Tibial nerve (tissue), 4 donors: ENCODE results near the gene LSM2. TPM values are rescaled to one million over a fixed set of nuclear protein-coding genes. Genes with fewer than 3 reads are reported as not detected.
A peak's percentile ranks its signal among the peaks of the same experiment; 100 is the strongest.

Experiments used
- DNase-seq, 2 donors: peaks; one replicate each; pipeline ENCODE4 v3.0.0-alpha.2; 2019; ENCODE audit warnings: low spot score in 2 of 2
- H3K27ac ChIP-seq, 4 donors: fragments of 200-600 bp; sonication (generic) in 3 of 4; one replicate each; pipeline ENCODE4 v1.5.1; 2017 to 2019; ENCODE audit warnings: mild to moderate bottlenecking in 1 of 4
- H3K27me3 ChIP-seq, 2 donors: fragments of 200-600 bp; sonication (generic) in 1 of 2; one replicate each; pipeline versions ENCODE4 v1.5.1 to v1.6.0; 2017 to 2019
- H3K36me3 ChIP-seq, 3 donors: fragments of 200-600 bp; sonication (generic); one replicate each; pipeline ENCODE4 v1.5.1; 2018 to 2019
- H3K4me1 ChIP-seq, 4 donors: fragments of 200-600 bp; sonication (generic) in 3 of 4; one replicate each; pipeline ENCODE4 v1.5.1; 2017 to 2019
- H3K4me3 ChIP-seq, 4 donors: fragments of 200-600 bp; sonication (generic) in 3 of 4; one replicate each; pipeline ENCODE4 v1.5.1; 2017 to 2019; ENCODE audit warnings: mild to moderate bottlenecking in 1 of 4, moderate library complexity in 1 of 4
- H3K9me3 ChIP-seq, 4 donors: fragments of 200-600 bp; sonication (generic) in 3 of 4; one replicate each; pipeline ENCODE4 v1.5.1; 2017 to 2019
- CTCF ChIP-seq, 5 experiments: fragments of 200-600 bp in 3 of 5; fragments of 450-650 bp in 2 of 5; sonication (generic) in 3 of 5; IDR thresholded peaks; one replicate each; pipeline ENCODE4 v1.5.1; 2016 to 2019; ENCODE audit warnings: antibody characterized with exemption in 5 of 5, mild to moderate bottlenecking in 3 of 5, moderate library complexity in 2 of 5
- EP300 ChIP-seq, 2 donors: sonication (generic); formaldehyde crosslinking; IDR thresholded peaks; one replicate each; pipeline ENCODE4 v1.6.1; 2017; ENCODE audit warnings: antibody characterized with exemption in 2 of 2, mild to moderate bottlenecking in 1 of 2
- POLR2A ChIP-seq, 2 donors: fragments of 450-650 bp; IDR thresholded peaks; one replicate each; pipeline ENCODE4 v1.6.1; 2017; ENCODE audit warnings: antibody characterized with exemption in 2 of 2, mild to moderate bottlenecking in 2 of 2, moderate library complexity in 2 of 2
- WGBS, 2 donors: methylation state at CpG; one replicate each; pipeline ENCODE4 v1.1.5; 2018; 5-methylcytosine and 5-hydroxymethylcytosine counted together
- small RNA-seq: library from RNA; depleted of rRNA; stranded (forward); fragments of <200 nt; gene quantifications from one replicate; pipeline ENCODE3, GENCODE V24; 2016
- total RNA-seq, 4 donors: library from RNA; depleted of rRNA; stranded (reverse); fragments of >200 nt; gene quantifications; one replicate each; pipeline ENCODE4 v1.1.0, GENCODE V29; 2016

Gene LSM2
- total RNA-seq, 4 donors from 2014 or later = 23.9 to 31.8 (median 28.4) TPM

GRCh38 chr6:31750411-31751022 lies 56.2 kb downstream of the LSM2 start:
- TF ChIP-seq EP300 (IDR thresholded peaks at IDR 0.05) (no peak), POLR2A (IDR thresholded peaks at IDR 0.05) (no peak), CTCF (IDR thresholded peaks at IDR 0.05) (no peak)
- Histone ChIP-seq H3K9me3 (no peaks in the 10 kb centered on the region), H3K4me1 (no peaks in the 10 kb centered on the region), H3K27ac (no peak overlapping the region), H3K27me3 (no peaks in the 10 kb centered on the region), H3K4me3 (no peak overlapping the region), H3K36me3 (peaks cover 0 to 15% (median 0%) of the 10 kb centered on the region in 3 donors)
- WGBS, 2 donors = 92 to 97% methylated on average over 7 of the region's 7 CpGs
- no peak for DNase-seq

GRCh38 chr6:31749301-31750036 lies 57.3 kb downstream of the LSM2 start:
- Histone ChIP-seq H3K27me3 (no peaks in the 10 kb centered on the region), H3K27ac (no peak overlapping the region), H3K36me3 (peaks cover 0 to 15% (median 0%) of the 10 kb centered on the region in 3 donors), H3K4me3 (no peak overlapping the region), H3K4me1 (no peaks in the 10 kb centered on the region), H3K9me3 (no peaks in the 10 kb centered on the region)
- 89 to 95% methylated on average over 8 of the region's 8 CpGs for WGBS, 2 donors
- DNase-seq = no peak
- no peak for TF ChIP-seq POLR2A (IDR thresholded peaks at IDR 0.05)
- no peak for TF ChIP-seq CTCF (IDR thresholded peaks at IDR 0.05)
- TF ChIP-seq EP300 (IDR thresholded peaks at IDR 0.05) = no peak

Small RNA genes lying within 50 kb of the gene (small RNA-seq; reads per million reads assigned to genes)
- gene MSH5-SAPCD1 (not detected), gene RF00019 (not detected), gene RNU6-850P (not detected), gene SAPCD1 (not detected), gene SNORD48 (928 reads per million, percentile 98 among the genes with 10 or more reads in this experiment), gene SNORD52 (not detected)

Other genes with a start within 250 kb of the LSM2 start
- not detected for gene LTA, start 234.7 kb downstream of the LSM2 start, total RNA-seq
- not detected for gene TNF, start 231.4 kb downstream of the LSM2 start, total RNA-seq
- gene LTB, start 224.5 kb downstream of the LSM2 start, total RNA-seq = not detected
- 10 to 100 TPM; 15.7 to 86.5 (median 20.8) TPM for gene LST1, start 220.7 kb downstream of the LSM2 start, total RNA-seq
- gene NCR3, start 214.0 kb downstream of the LSM2 start, total RNA-seq = not detected
- gene AIF1, start 191.7 kb downstream of the LSM2 start, total RNA-seq = 10 to 100 TPM; 27.1 to 66.3 (median 50.4) TPM
- gene PRRC2A, start 186.3 kb downstream of the LSM2 start, total RNA-seq = 100 to 1,000 TPM in 2 of 4 donors, 10 to 100 TPM in 2; 71.4 to 113 (median 88.0) TPM
- 100 to 1,000 TPM; 189 to 228 (median 210) TPM for gene BAG6, start 154.3 kb downstream of the LSM2 start, total RNA-seq
- gene APOM, start 151.1 kb downstream of the LSM2 start, total RNA-seq = 1 to 10 TPM in 1 of 4 donors, under 1 TPM in 2, not detected in 1; 0.63 to 2.0 (median 0.90) TPM
- 10 to 100 TPM; 13.8 to 23.3 (median 20.5) TPM for gene C6orf47, start 146.2 kb downstream of the LSM2 start, total RNA-seq
- 10 to 100 TPM; 18.8 to 30.0 (median 26.5) TPM for gene GPANK1, start 142.0 kb downstream of the LSM2 start, total RNA-seq
- gene CSNK2B, start 140.9 kb downstream of the LSM2 start, total RNA-seq = 100 to 1,000 TPM; 183 to 207 (median 188) TPM
- 10 to 100 TPM in 2 of 4 donors, 1 to 10 TPM in 2; 7.6 to 13.0 (median 9.8) TPM for gene LY6G5B, start 137.0 kb downstream of the LSM2 start, total RNA-seq
- gene LY6G5C, start 125.9 kb downstream of the LSM2 start, total RNA-seq = under 1 TPM in 1 of 4 donors, not detected in 3; 0.84 TPM
- 10 to 100 TPM; 37.1 to 62.1 (median 49.9) TPM for gene ABHD16A, start 103.6 kb downstream of the LSM2 start, total RNA-seq
- not detected for gene LY6G6F, start 100.1 kb downstream of the LSM2 start, total RNA-seq
- not detected for gene LY6G6D, start 91.6 kb downstream of the LSM2 start, total RNA-seq
- not detected for gene LY6G6C, start 85.2 kb downstream of the LSM2 start, total RNA-seq
- not detected for gene MPIG6B, start 83.6 kb downstream of the LSM2 start, total RNA-seq
- 100 to 1,000 TPM; 134 to 193 (median 166) TPM for gene DDAH2, start 77.7 kb downstream of the LSM2 start, total RNA-seq
- gene CLIC1, start 70.4 kb downstream of the LSM2 start, total RNA-seq = 100 to 1,000 TPM; 216 to 341 (median 246) TPM
- 10 to 100 TPM; 12.2 to 25.5 (median 18.4) TPM for gene MSH5, start 67.0 kb downstream of the LSM2 start, total RNA-seq
- gene SAPCD1, start 44.3 kb downstream of the LSM2 start, total RNA-seq = 1 to 10 TPM in 3 of 4 donors, not detected in 1; 1.5 to 5.5 (median 4.8) TPM
- under 1 TPM; 0.21 to 0.66 (median 0.35) TPM for gene VWA7, start 29.6 kb downstream of the LSM2 start, total RNA-seq
- 10 to 100 TPM; 40.8 to 58.6 (median 50.1) TPM for gene VARS1, start 11.2 kb downstream of the LSM2 start, total RNA-seq
- gene HSPA1L, start 8.3 kb upstream of the LSM2 start, total RNA-seq = 1 to 10 TPM in 2 of 4 donors, under 1 TPM in 2; 0.20 to 2.4 (median 1.2) TPM
- 100 to 1,000 TPM; 170 to 304 (median 221) TPM for gene HSPA1A, start 8.6 kb upstream of the LSM2 start, total RNA-seq
- gene HSPA1B, start 20.8 kb upstream of the LSM2 start, total RNA-seq = 100 to 1,000 TPM; 134 to 186 (median 168) TPM
- gene NEU1, start 55.9 kb upstream of the LSM2 start, total RNA-seq = 10 to 100 TPM; 25.8 to 44.6 (median 33.8) TPM
- gene SLC44A4, start 72.0 kb upstream of the LSM2 start, total RNA-seq = under 1 TPM in 3 of 4 donors, not detected in 1; 0.22 to 0.84 (median 0.59) TPM
- 10 to 100 TPM; 38.2 to 63.9 (median 46.8) TPM for gene EHMT2, start 90.7 kb upstream of the LSM2 start, total RNA-seq
- gene ZBTB12, start 95.1 kb upstream of the LSM2 start, total RNA-seq = 1 to 10 TPM in 3 of 4 donors, under 1 TPM in 1; 0.63 to 3.5 (median 2.9) TPM
- 10 to 100 TPM in 1 of 4 donors, 1 to 10 TPM in 3; 4.6 to 17.4 (median 6.1) TPM for gene C2, start 120.8 kb upstream of the LSM2 start, total RNA-seq
- 10 to 100 TPM; 15.7 to 66.5 (median 26.2) TPM for gene CFB, start 139.1 kb upstream of the LSM2 start, total RNA-seq
- gene NELFE, start 152.0 kb upstream of the LSM2 start, total RNA-seq = 100 to 1,000 TPM in 1 of 4 donors, 10 to 100 TPM in 3; 74.1 to 101 (median 88.6) TPM
- 10 to 100 TPM; 47.1 to 83.1 (median 48.2) TPM for gene SKIC2, start 152.2 kb upstream of the LSM2 start, total RNA-seq
- 10 to 100 TPM; 16.2 to 46.1 (median 34.3) TPM for gene DXO, start 165.2 kb upstream of the LSM2 start, total RNA-seq
- gene C4A, start 175.1 kb upstream of the LSM2 start, total RNA-seq = 100 to 1,000 TPM; 230 to 361 (median 258) TPM
- 100 to 1,000 TPM; 266 to 420 (median 299) TPM for gene C4B, start 207.8 kb upstream of the LSM2 start, total RNA-seq
- gene CYP21A2, start 231.4 kb upstream of the LSM2 start, total RNA-seq = 10 to 100 TPM in 1 of 4 donors, 1 to 10 TPM in 3; 1.0 to 15.3 (median 3.9) TPM